ENCODE data around the gene ATP8A1.
"Not testable (repeated sequence)": the region's sequence is repeated elsewhere in the genome, so short reads cannot be mapped to it uniquely, and the experiment has no call there.

Gene ATP8A1

DNA sequence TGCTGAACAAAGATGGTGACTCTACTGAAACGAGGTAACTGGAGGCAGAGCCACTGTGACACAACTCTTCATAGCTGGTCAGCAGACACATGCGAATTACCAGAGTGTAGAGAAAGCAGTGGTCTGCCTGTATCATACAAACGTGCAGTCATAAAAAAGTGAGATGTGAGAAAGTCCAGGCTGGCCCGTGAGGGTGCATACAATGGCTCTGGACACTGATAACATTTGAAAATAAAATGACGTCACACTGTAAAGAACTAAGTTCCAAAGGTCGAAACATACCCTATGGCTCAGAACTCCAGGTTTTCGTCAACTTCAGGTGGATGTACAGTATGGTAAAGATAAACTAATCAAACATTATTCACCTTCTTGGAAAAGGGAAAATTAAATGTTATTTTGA, 163.9 kb downstream of the ATP8A1 start:
- Histone ChIP-seq H3K9ac (ENCODE audit: low read depth in 1 of 2, low read length in 2 of 2) (no peak overlapping the region), H3K9me3 (ENCODE audit: control insufficient read depth in 1 of 2, low read length in 2 of 2) (no peaks in the 10 kb centered on the region), H3K36me3 (ENCODE audit: control insufficient read depth in 1 of 2, insufficient read depth in 2 of 2, low read length in 2 of 2) (no peaks in the 10 kb centered on the region), H3K4me3 (ENCODE audit: low read depth in 1 of 2, low read length in 2 of 2) (no peak overlapping the region), H3K4me1 (ENCODE audit: control insufficient read depth in 1 of 2, insufficient read depth in 2 of 2, low read length in 2 of 2) (peaks cover 11 to 15% of the 10 kb centered on the region in 2 donors), H3K27ac (ENCODE audit: low read depth, low read length) (no peak overlapping the region), H3K27me3 (ENCODE audit: control insufficient read depth in 1 of 2, insufficient read depth in 2 of 2, low read length in 2 of 2) (no peaks in the 10 kb centered on the region)

DNA sequence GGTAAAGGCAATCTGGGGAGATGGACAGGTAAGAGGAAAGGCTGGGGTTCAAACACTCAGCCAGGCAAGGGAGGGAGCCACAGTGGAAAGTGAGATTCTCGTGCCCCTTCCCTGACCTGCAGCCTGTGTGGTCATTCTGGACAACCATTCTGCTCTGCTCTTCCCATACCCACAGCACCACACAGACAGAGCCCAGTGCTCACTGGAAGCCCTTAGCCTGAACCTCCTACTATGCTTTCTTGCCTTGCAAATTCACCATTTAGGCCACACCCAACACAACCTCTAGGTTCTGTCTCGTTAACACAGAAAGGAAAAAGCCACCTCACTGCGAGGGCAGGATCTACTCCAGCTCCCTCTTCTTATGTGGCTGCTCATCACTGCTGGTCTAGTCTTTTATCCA, 166.9 kb downstream of the ATP8A1 start:
- peaks cover 11 to 15% of the 10 kb centered on the region in 2 donors for H3K4me1 ChIP-seq (ENCODE audit: control insufficient read depth in 1 of 2, insufficient read depth in 2 of 2, low read length in 2 of 2)
- H3K36me3 ChIP-seq (ENCODE audit: control insufficient read depth in 1 of 2, insufficient read depth in 2 of 2, low read length in 2 of 2): no peaks in the 10 kb centered on the region
- no peak overlapping the region for H3K9ac ChIP-seq (ENCODE audit: low read depth in 1 of 2, low read length in 2 of 2)
- H3K9me3 ChIP-seq (ENCODE audit: control insufficient read depth in 1 of 2, low read length in 2 of 2): no peaks in the 10 kb centered on the region
- no peak overlapping the region for H3K27ac ChIP-seq (ENCODE audit: low read depth, low read length)
- H3K27me3 ChIP-seq (ENCODE audit: control insufficient read depth in 1 of 2, insufficient read depth in 2 of 2, low read length in 2 of 2): no peaks in the 10 kb centered on the region
- no peak overlapping the region for H3K4me3 ChIP-seq (ENCODE audit: low read depth in 1 of 2, low read length in 2 of 2)

DNA sequence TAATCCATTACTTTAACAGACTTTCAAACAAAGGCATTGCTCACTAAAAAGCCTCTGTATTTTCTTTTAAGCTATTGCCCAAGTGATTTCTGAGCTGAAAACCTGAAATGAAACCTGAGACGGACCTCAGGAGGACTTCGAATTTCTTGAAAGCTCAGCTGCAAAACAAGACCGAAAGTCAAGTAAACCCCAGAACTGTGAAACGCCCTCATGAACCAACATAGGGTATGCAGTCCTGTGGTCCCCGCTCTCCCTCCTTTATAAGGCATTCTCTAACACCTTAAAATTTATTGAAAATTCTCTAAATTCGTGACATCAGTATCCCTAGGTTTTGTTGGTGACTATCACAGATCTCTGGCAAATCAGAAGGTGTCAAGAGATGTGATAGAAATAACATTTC, 167.8 kb downstream of the ATP8A1 start:
- H3K4me3 ChIP-seq (ENCODE audit: low read depth in 1 of 2, low read length in 2 of 2): no peak overlapping the region
- no peaks in the 10 kb centered on the region for H3K27me3 ChIP-seq (ENCODE audit: control insufficient read depth in 1 of 2, insufficient read depth in 2 of 2, low read length in 2 of 2)
- H3K9ac ChIP-seq (ENCODE audit: low read depth in 1 of 2, low read length in 2 of 2): no peak overlapping the region
- no peak overlapping the region for H3K27ac ChIP-seq (ENCODE audit: low read depth, low read length)
- no peaks in the 10 kb centered on the region for H3K9me3 ChIP-seq (ENCODE audit: control insufficient read depth in 1 of 2, low read length in 2 of 2)
- H3K4me1 ChIP-seq (ENCODE audit: control insufficient read depth in 1 of 2, insufficient read depth in 2 of 2, low read length in 2 of 2): peaks cover 11 to 15% of the 10 kb centered on the region in 2 donors
- H3K36me3 ChIP-seq (ENCODE audit: control insufficient read depth in 1 of 2, insufficient read depth in 2 of 2, low read length in 2 of 2): no peaks in the 10 kb centered on the region

DNA sequence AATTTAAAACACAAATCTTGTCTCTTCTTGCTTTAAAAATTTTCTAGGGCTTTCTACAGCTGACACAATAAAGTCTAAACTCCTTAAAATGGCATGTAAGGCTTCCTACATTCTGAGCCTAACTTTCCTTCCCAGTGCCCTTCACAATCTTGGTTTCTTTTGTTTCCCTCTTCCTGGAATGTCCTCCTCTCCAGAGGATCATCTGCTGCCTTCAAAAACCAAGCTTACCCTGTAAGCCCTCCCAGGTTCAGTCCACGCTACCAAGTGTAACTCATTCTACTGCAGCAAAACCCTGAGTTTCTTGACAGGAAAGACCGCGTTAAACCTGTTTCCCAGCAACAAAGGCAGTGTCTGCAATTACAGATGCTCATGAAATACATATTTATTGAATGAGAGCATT, 168.4 kb downstream of the ATP8A1 start:
- H3K4me1 ChIP-seq (ENCODE audit: control insufficient read depth in 1 of 2, insufficient read depth in 2 of 2, low read length in 2 of 2): peaks cover 11 to 15% of the 10 kb centered on the region in 2 donors
- no peaks in the 10 kb centered on the region for H3K27me3 ChIP-seq (ENCODE audit: control insufficient read depth in 1 of 2, insufficient read depth in 2 of 2, low read length in 2 of 2)
- no peaks in the 10 kb centered on the region for H3K9me3 ChIP-seq (ENCODE audit: control insufficient read depth in 1 of 2, low read length in 2 of 2)
- no peak overlapping the region for H3K27ac ChIP-seq (ENCODE audit: low read depth, low read length)
- H3K9ac ChIP-seq (ENCODE audit: low read depth in 1 of 2, low read length in 2 of 2): no peak overlapping the region
- no peak overlapping the region for H3K4me3 ChIP-seq (ENCODE audit: low read depth in 1 of 2, low read length in 2 of 2)
- no peaks in the 10 kb centered on the region for H3K36me3 ChIP-seq (ENCODE audit: control insufficient read depth in 1 of 2, insufficient read depth in 2 of 2, low read length in 2 of 2)

DNA sequence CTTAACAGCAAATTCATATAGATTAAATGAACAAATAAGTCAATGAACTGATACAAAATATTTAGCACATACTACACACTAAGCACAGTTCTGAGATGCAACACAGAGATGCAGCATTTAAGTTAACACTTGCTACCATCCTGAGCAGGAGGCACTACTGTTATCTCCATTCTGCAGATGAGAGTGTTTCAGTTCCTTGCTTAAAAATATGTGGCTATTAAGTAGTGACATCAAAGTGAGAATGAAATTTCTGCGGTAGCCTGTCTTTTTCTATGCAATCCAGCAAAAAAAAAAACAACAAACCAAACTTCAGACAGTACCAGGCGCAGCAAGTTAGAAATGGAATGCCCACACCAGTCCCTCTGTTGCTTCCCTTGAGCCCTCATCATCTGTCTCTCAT, 168.8 kb downstream of the ATP8A1 start:
- no peaks in the 10 kb centered on the region for H3K36me3 ChIP-seq (ENCODE audit: control insufficient read depth in 1 of 2, insufficient read depth in 2 of 2, low read length in 2 of 2)
- no peaks in the 10 kb centered on the region for H3K9me3 ChIP-seq (ENCODE audit: control insufficient read depth in 1 of 2, low read length in 2 of 2)
- H3K9ac ChIP-seq (ENCODE audit: low read depth in 1 of 2, low read length in 2 of 2): no peak overlapping the region
- no peaks in the 10 kb centered on the region for H3K27me3 ChIP-seq (ENCODE audit: control insufficient read depth in 1 of 2, insufficient read depth in 2 of 2, low read length in 2 of 2)
- peaks cover 11 to 15% of the 10 kb centered on the region in 2 donors for H3K4me1 ChIP-seq (ENCODE audit: control insufficient read depth in 1 of 2, insufficient read depth in 2 of 2, low read length in 2 of 2)
- no peak overlapping the region for H3K4me3 ChIP-seq (ENCODE audit: low read depth in 1 of 2, low read length in 2 of 2)
- H3K27ac ChIP-seq (ENCODE audit: low read depth, low read length): no peak overlapping the region

DNA sequence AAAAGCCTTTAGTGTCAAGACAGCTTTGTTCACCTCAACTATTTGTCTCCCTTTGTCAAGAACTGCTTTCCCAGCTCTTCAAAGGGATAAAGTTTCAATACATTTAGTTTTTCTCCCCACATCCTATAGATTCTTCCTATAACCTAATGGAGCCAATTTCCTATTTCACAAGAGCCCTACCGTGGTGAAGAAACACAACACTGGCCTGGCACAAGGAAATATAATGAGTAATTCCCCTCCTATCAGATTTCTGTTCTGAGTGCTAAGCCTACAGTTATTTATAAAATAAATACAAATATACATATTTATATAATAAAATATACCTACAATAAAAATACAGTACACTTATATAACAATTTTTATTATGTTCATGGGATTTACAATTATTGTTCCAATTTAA, 169.7 kb downstream of the ATP8A1 start:
- Histone ChIP-seq H3K4me3 (ENCODE audit: low read depth in 1 of 2, low read length in 2 of 2) (no peak overlapping the region), H3K9ac (ENCODE audit: low read depth in 1 of 2, low read length in 2 of 2) (no peak overlapping the region), H3K4me1 (ENCODE audit: control insufficient read depth in 1 of 2, insufficient read depth in 2 of 2, low read length in 2 of 2) (peaks cover 11% of the 10 kb centered on the region in 2 donors), H3K36me3 (ENCODE audit: control insufficient read depth in 1 of 2, insufficient read depth in 2 of 2, low read length in 2 of 2) (no peaks in the 10 kb centered on the region), H3K27me3 (ENCODE audit: control insufficient read depth in 1 of 2, insufficient read depth in 2 of 2, low read length in 2 of 2) (no peaks in the 10 kb centered on the region), H3K27ac (ENCODE audit: low read depth, low read length) (no peak overlapping the region), H3K9me3 (ENCODE audit: control insufficient read depth in 1 of 2, low read length in 2 of 2) (no peaks in the 10 kb centered on the region)

DNA sequence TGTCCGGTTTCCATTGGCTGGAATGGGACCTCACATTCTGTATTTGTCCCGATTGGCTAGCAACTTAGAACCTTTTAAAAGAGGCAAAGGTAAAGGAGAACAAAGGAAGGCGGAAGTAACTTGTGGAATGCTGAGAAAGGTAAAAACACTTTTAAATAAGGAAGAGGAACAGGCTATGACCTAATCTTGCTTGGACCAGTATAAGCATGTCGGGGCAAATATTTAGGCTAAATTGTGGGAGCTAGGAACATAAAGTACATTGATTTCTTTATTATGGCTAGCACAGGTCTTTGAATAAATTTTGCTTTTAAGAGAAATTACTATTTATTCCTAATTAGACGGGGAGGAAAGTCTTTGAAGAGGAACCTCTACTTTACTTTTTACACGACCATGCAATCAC, 170.7 kb downstream of the ATP8A1 start:
- H3K27ac ChIP-seq (ENCODE audit: low read depth, low read length); H3K4me3 ChIP-seq (ENCODE audit: low read depth in 1 of 2, low read length in 2 of 2); H3K9ac ChIP-seq (ENCODE audit: low read depth in 1 of 2, low read length in 2 of 2); H3K9me3 ChIP-seq (ENCODE audit: control insufficient read depth in 1 of 2, low read length in 2 of 2); H3K36me3 ChIP-seq (ENCODE audit: control insufficient read depth in 1 of 2, insufficient read depth in 2 of 2, low read length in 2 of 2); H3K27me3 ChIP-seq (ENCODE audit: control insufficient read depth in 1 of 2, insufficient read depth in 2 of 2, low read length in 2 of 2): not testable (repeated sequence)
- H3K4me1 ChIP-seq (ENCODE audit: control insufficient read depth in 1 of 2, insufficient read depth in 2 of 2, low read length in 2 of 2): peaks cover 11% of the 10 kb centered on the region in 2 donors

DNA sequence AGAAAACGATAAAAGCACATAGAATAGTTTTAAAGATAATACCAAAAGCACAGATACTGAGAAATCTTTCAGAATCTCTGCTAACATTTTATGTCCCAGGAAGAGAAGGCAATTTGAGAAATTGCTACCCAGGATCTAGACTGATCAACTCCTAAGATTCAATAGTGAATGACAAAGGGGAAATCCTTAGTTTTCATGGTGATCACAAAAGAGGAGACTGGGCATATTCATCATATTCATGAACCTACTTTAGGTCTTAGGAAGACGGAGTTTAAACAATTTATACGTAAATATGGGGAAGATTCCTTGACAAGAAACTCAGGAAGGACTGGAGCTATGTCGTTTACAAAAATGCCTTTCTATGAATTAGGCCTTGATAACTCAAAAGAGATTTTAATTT, 172.3 kb downstream of the ATP8A1 start:
- Histone ChIP-seq H3K27me3 (ENCODE audit: control insufficient read depth in 1 of 2, insufficient read depth in 2 of 2, low read length in 2 of 2) (no peaks in the 10 kb centered on the region), H3K9ac (ENCODE audit: low read depth in 1 of 2, low read length in 2 of 2) (no peak overlapping the region), H3K9me3 (ENCODE audit: control insufficient read depth in 1 of 2, low read length in 2 of 2) (no peaks in the 10 kb centered on the region), H3K4me1 (ENCODE audit: control insufficient read depth in 1 of 2, insufficient read depth in 2 of 2, low read length in 2 of 2) (peaks cover 5% of the 10 kb centered on the region in 2 donors), H3K36me3 (ENCODE audit: control insufficient read depth in 1 of 2, insufficient read depth in 2 of 2, low read length in 2 of 2) (no peaks in the 10 kb centered on the region), H3K27ac (ENCODE audit: low read depth, low read length) (no peak overlapping the region), H3K4me3 (ENCODE audit: low read depth in 1 of 2, low read length in 2 of 2) (no peak overlapping the region)

DNA sequence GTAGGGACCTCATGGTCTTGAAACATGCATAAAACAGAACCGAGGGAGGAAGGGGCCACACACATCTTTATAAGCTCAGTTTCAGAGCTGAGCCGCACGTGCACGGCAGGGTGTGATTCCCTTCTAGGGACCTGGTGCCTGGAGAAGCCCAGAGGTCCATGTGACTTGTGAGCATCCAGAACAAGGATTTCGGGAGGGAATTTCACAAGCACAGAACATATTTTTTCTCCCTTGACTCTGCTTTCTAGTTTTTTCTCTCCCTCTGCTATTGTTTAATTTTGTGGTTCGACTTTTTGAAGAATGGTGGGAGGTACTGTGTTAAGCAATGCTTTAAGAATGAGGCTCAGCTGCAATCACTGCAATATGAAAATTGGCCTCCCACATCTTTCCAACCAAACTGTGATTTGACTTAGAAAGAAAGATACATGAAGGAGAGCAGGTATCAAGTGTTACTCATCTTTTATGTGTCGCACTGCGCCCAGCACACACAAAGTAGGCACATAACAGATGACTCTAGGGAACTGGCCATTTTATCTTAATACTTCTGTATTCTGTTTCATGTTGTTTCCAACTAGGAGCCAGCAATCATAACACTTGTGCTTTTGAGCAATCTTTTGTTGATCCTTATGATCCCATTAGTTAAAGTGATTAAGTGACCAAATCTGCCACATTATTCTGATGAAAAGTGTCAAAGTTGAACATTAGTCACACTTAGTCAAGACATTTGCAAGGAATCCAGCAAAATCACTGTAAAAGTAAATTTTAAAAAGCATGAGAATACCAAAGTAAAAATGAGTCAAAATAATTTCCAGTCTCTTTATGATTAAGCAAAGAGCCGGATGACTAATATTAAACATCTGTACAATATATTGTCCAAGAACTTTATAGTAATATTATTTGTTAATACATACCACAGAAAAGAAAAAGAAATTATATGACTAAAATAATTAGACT, 173.2 kb downstream of the ATP8A1 start:
- Histone ChIP-seq H3K9me3 (ENCODE audit: control insufficient read depth in 1 of 2, low read length in 2 of 2) (no peaks in the 10 kb centered on the region), H3K27me3 (ENCODE audit: control insufficient read depth in 1 of 2, insufficient read depth in 2 of 2, low read length in 2 of 2) (no peaks in the 10 kb centered on the region), H3K4me3 (ENCODE audit: low read depth in 1 of 2, low read length in 2 of 2) (no peak overlapping the region), H3K27ac (ENCODE audit: low read depth, low read length) (no peak overlapping the region), H3K9ac (ENCODE audit: low read depth in 1 of 2, low read length in 2 of 2) (no peak overlapping the region), H3K4me1 (ENCODE audit: control insufficient read depth in 1 of 2, insufficient read depth in 2 of 2, low read length in 2 of 2) (peaks cover 0 to 2% of the 10 kb centered on the region in 2 donors), H3K36me3 (ENCODE audit: control insufficient read depth in 1 of 2, insufficient read depth in 2 of 2, low read length in 2 of 2) (no peaks in the 10 kb centered on the region)

DNA sequence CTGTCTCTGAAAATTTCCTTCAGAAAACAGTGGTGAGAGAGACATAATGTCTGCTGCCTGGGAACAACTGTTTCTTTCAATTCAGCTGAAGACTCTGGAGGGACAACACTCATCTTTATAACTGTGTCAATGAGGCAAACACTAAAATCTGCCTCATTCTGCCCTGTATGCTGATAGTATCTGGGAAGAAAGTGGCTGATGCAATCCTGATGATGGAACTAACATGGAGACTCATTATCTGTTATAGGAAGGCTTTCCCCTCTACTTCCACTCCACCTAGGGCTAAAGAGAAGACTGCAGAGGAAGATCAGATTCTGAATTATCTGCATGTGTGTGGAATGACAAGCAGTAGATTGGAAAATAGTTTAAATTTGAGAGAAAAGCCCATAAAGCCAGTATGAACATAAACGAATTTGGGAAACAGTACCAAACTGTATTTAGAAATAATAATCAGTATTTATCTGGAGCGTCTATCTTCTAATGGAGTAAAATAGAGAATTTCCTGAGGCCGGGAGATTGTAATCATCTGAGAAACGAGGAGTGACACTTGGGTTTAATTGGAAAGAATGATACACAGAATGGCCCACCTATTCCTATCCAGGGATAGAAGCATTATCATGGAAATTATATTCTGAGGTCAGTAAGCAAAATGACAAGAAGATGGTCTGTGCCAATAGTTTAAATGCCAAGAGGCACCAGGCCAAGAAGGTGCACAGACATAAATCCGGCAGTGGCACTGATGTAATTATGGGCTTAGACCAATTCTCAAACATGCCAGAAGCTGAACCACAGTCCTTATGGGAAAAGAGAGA, 174.2 kb downstream of the ATP8A1 start:
- no peak overlapping the region for H3K4me3 ChIP-seq (ENCODE audit: low read depth in 1 of 2, low read length in 2 of 2)
- H3K36me3 ChIP-seq (ENCODE audit: control insufficient read depth in 1 of 2, insufficient read depth in 2 of 2, low read length in 2 of 2): no peaks in the 10 kb centered on the region
- no peak overlapping the region for H3K27ac ChIP-seq (ENCODE audit: low read depth, low read length)
- no peaks in the 10 kb centered on the region for H3K27me3 ChIP-seq (ENCODE audit: control insufficient read depth in 1 of 2, insufficient read depth in 2 of 2, low read length in 2 of 2)
- H3K9me3 ChIP-seq (ENCODE audit: control insufficient read depth in 1 of 2, low read length in 2 of 2): no peaks in the 10 kb centered on the region
- no peaks in the 10 kb centered on the region for H3K4me1 ChIP-seq (ENCODE audit: control insufficient read depth in 1 of 2, insufficient read depth in 2 of 2, low read length in 2 of 2)
- H3K9ac ChIP-seq (ENCODE audit: low read depth in 1 of 2, low read length in 2 of 2): no peak overlapping the region

Measured in duodenal mucosa (tissue), 2 donors.